Small intestine (tissue), 7 donors: ENCODE measurements around the gene SLC22A1. TPM values are rescaled to one million over a fixed set of nuclear protein-coding genes. Genes with fewer than 3 reads are reported as not detected.

Experiments used
- DNase-seq, 2 donors: peaks; one replicate each; pipeline versions ENCODE4 v3.0.0 to v3.0.0-alpha.2; 2013
- FAIRE-seq: peaks from 2 replicates; lab custom pipeline; 2012; peaks lifted over from hg19 to GRCh38; lab: Jason Lieb, UNC
- H3K27ac ChIP-seq, 3 donors: one replicate each; pipeline ENCODE4 v1.5.1; 2013; ENCODE audit warnings: low read length in 2 of 3, mild to moderate bottlenecking in 2 of 3, control low read depth in 1 of 3, inconsistent platforms in 1 of 3, low read depth in 1 of 3, moderate library complexity in 1 of 3
- H3K27me3 ChIP-seq, 3 donors: one replicate each; pipeline ENCODE4 v1.6.1; 2013; ENCODE audit warnings: low read length in 3 of 3, inconsistent platforms in 1 of 3; ENCODE audit not compliant: control insufficient read depth in 3 of 3, insufficient read depth in 3 of 3
- H3K36me3 ChIP-seq, 3 donors: one replicate each; pipeline ENCODE4 v1.6.1; 2013; ENCODE audit warnings: low read length in 3 of 3, inconsistent platforms in 1 of 3, low read depth in 1 of 3, mild to moderate bottlenecking in 1 of 3, moderate library complexity in 1 of 3; ENCODE audit not compliant: control insufficient read depth in 3 of 3, insufficient read depth in 2 of 3
- H3K4me1 ChIP-seq, 3 donors: one replicate each; pipeline ENCODE4 v1.6.1; 2013; ENCODE audit warnings: low read length in 2 of 3, inconsistent platforms in 1 of 3, low read depth in 1 of 3, mild to moderate bottlenecking in 1 of 3, moderate library complexity in 1 of 3; ENCODE audit not compliant: control insufficient read depth in 3 of 3, insufficient read depth in 2 of 3
- H3K4me3 ChIP-seq, 3 donors: one replicate each; pipeline ENCODE4 v1.5.1; 2013; ENCODE audit warnings: low read length in 3 of 3, control low read depth in 1 of 3, inconsistent platforms in 1 of 3, low read depth in 1 of 3, mild to moderate bottlenecking in 1 of 3, moderate library complexity in 1 of 3
- H3K9me3 ChIP-seq, 2 donors: one replicate each; pipeline ENCODE4 v1.6.1; 2013; ENCODE audit warnings: low read depth in 1 of 2, low read length in 1 of 2; ENCODE audit not compliant: control insufficient read depth in 2 of 2, insufficient read depth in 1 of 2
- WGBS, 3 donors: extraction: QIAGEN DNeasy Blood & Tissue Kit; methylation state at CpG; one replicate each; pipeline ENCODE4 v1.1.7; 2013; 5-methylcytosine and 5-hydroxymethylcytosine counted together
- polyA plus RNA-seq, 4 donors: library from polyadenylated mRNA; stranded (reverse) in 3 of 4; unstranded in 1 of 4; fragments of 200-250 nt in 3 of 4; fragments of 120-200 nt in 1 of 4; gene quantifications; one replicate each; pipeline versions ENCODE4 v1.2.1 to v1.2.3, GENCODE V29; 2013
- donor health status: healthy with polysubstance abuse.
- donor health status: control.
- donor health status: control.
- donor health status: Bipolar disorder and iron deficiency.
- donor health status: healthy.

Gene SLC22A1
- polyA plus RNA-seq, 4 donors, result 0.21 to 0.89 (median 0.55) TPM; not detected in 1

DNA sequence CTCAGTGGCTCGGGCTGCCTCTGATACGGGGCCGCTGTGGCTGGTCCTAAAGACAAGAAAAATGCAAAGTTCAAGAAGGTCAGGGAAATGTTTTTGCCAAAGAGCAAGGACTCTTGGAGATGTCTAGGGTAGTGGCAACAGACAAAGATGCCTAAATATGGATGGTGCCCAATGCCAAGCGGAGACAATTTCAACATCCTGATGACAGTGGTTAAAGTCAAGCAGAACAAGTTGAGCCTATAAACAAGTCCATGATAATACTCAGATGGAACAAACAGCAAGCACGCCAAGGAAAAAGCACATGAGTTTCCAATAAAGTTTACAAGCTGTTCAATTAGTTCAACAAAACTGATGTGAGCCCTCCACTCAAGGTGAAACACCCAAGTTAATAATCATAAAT lies 51.1 kb downstream of the SLC22A1 start:
- DNase-seq (no peak), FAIRE-seq (no peak)
- Histone ChIP-seq H3K4me1 (peaks cover 0 to 7% (median 0%) of the 10 kb centered on the region in 3 donors), H3K36me3 (no peaks in the 10 kb centered on the region), H3K4me3 (no peak overlapping the region), H3K9me3 (no peaks in the 10 kb centered on the region), H3K27ac (no peak overlapping the region), H3K27me3 (no peaks in the 10 kb centered on the region)
- WGBS, 3 donors, result 88 to 89% (median 89%) methylated on average over 5 of the region's 5 CpGs

DNA sequence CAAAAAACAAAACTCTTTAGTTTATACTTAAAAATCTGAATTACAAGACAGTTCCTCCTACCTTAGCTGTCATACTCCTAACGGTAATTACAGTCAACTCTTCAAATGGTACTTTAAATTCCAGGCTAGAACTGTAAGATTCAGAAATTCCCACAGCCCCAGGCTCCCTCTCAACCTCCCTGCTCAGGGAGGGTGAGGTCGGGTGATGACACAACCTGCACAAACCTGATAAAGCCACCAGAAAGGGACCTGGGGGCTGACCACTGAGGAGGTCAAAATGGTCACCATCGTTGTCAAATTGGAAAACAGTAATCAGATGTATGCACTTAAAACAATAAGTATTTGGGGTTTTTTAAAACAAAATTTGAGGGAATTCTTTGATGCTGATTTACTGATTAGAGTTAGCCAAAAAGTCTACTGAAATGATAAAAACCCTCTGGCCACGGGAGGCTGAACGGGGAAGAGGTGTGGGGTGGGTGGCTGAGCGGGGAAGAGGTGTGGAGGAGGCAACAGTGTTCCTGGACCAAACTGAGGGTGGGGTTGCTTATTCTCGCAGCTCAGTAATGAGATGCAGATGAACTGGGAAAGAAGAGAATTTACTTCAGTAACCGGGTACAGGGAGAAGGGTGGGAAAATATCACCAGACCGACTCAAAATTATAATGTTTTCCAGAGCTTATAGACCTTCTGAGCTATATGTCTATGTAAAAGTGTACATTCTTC lies 52.4 kb downstream of the SLC22A1 start:
- no peaks in the 10 kb centered on the region for H3K36me3 ChIP-seq
- no peak for FAIRE-seq
- no peaks in the 10 kb centered on the region for H3K27me3 ChIP-seq
- no peak overlapping the region for H3K27ac ChIP-seq
- DNase-seq, result no peak
- H3K4me1 ChIP-seq, result no peaks in the 10 kb centered on the region
- no peak overlapping the region for H3K4me3 ChIP-seq
- WGBS, 3 donors, result 70 to 76% (median 73%) methylated on average over 9 of the region's 9 CpGs
- H3K9me3 ChIP-seq, result no peaks in the 10 kb centered on the region

DNA sequence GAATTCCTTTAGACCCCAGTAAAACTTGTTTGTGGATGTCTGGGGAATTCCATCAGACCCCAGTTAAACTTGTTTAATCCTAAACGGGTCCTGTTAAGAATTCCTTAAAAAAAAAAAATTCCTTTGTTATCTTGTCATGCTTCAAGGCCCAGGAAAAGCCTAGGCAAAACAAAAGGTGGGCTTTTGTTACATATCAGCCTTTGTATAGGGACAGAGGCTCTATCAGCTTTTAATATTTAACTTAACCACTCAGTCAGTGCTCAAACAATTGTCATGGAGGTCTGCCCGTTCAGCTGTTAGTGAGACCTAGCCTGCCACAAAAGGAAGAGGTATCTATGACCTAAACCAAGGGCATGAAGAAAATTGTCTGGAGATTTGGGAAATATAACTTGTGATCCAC lies 53.1 kb downstream of the SLC22A1 start:
- FAIRE-seq (no peak), DNase-seq (no peak)
- 31 to 46% (median 41%) methylated on average over 2 of the region's 2 CpGs for WGBS, 3 donors
- Histone ChIP-seq H3K4me1 (no peaks in the 10 kb centered on the region), H3K9me3 (peaks cover 0 to 6% of the 10 kb centered on the region in 2 donors), H3K4me3 (no peak overlapping the region), H3K36me3 (no peaks in the 10 kb centered on the region), H3K27ac (no peak overlapping the region), H3K27me3 (no peaks in the 10 kb centered on the region)

DNA sequence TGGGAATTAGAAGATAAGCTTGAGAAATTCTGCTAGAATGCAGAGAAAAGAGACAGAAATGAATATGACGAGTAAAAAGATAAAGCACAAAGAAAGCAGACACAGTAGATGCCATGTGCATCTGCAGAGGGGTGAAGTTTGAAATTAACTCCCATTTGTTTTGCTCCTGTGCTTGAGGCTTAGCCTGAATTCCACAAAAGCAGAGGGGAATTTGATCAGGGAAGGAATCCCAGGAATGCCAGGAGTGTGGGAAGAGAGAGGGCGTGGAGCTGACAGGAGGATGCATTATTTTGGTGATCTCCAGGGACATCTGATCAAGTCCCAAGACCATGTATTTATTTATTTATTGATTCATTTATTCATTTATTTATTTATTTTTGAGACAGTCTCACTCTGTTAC lies 55.6 kb downstream of the SLC22A1 start:
- Histone ChIP-seq H3K4me1 (no peaks in the 10 kb centered on the region), H3K9me3 (peaks cover 0 to 6% of the 10 kb centered on the region in 2 donors), H3K27ac (no peak overlapping the region), H3K4me3 (no peak overlapping the region), H3K36me3 (no peaks in the 10 kb centered on the region), H3K27me3 (no peaks in the 10 kb centered on the region)
- no peak for FAIRE-seq
- WGBS, 3 donors, result 44 to 47% (median 45%) methylated on average over 2 of the region's 2 CpGs
- no peak for DNase-seq

DNA sequence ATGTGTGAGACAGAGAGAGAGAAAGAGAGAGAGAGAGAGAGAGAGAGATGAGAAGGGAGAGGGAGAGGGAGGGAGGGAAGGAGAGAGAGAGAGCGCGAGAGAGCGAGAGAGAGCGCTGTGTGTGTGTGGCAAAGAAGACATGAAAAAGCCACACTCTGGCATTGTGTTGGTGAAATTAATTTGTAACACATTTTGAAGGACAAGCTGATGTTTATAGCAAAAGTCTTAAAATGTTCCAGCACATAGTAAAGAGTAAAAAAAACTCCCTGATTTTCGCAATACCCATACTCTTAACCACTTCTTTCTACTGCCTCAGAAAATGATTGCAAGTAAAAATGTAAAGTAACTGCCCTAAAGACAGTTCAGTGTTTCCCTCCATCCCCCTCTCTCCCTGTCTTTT lies 56.7 kb downstream of the SLC22A1 start:
- H3K36me3 ChIP-seq, result no peaks in the 10 kb centered on the region
- 85 to 95% (median 90%) methylated on average over 5 of the region's 5 CpGs for WGBS, 3 donors
- H3K4me1 ChIP-seq, result no peaks in the 10 kb centered on the region
- no peak overlapping the region for H3K4me3 ChIP-seq
- DNase-seq (no peak), FAIRE-seq (no peak)
- H3K27me3 ChIP-seq, result no peaks in the 10 kb centered on the region
- no peak overlapping the region for H3K27ac ChIP-seq
- peaks cover 0 to 6% of the 10 kb centered on the region in 2 donors for H3K9me3 ChIP-seq

DNA sequence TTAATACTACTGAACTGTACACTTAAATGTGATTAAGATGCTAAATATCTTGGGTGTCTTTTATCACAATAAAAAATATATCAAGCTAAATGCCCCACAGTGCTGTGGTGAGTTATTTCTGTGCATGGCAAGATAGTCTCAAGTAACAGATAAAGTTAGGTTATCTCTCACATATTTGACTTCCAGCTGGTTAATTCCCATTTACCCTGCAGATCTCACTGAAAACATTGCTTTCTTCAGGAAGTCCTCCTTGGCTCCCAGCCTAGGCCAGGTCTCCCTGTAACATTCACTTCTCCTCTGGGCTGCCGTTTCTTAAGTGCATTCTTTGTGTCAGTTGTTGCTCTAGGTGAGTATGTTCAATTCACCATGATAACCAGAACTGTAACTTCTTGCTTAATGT lies 59.1 kb downstream of the SLC22A1 start:
- Histone ChIP-seq H3K4me1 (no peaks in the 10 kb centered on the region), H3K9me3 (peaks cover 0 to 6% of the 10 kb centered on the region in 2 donors), H3K36me3 (no peaks in the 10 kb centered on the region), H3K4me3 (no peak overlapping the region), H3K27me3 (no peaks in the 10 kb centered on the region), H3K27ac (no peak overlapping the region)
- DNase-seq, result no peak
- no peak for FAIRE-seq
- 63 to 74% (median 73%) methylated on average over 1 of the region's 1 CpG for WGBS, 3 donors

DNA sequence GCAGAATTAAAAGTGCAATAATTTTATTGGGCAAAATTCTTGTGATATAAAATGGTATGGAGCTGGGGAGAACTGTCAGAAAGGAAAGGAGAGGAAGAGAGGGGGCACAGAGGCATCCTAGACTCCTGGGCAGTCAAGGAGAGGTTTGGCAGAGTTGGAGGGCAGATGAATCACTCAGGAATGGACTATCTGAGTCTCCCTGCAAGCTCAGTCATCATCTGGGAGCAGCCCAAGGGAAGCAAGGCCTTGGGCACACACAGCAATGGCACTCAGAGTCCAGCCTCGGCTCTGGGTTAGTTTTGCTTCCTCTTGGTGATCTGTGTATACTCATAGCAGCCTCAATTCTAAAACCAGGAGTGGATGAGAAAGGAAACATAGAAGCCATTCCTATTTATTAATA lies 67.2 kb downstream of the SLC22A1 start:
- Histone ChIP-seq H3K9me3 (peaks cover 0 to 5% of the 10 kb centered on the region in 2 donors), H3K27ac (no peak overlapping the region), H3K4me3 (no peak overlapping the region), H3K4me1 (peaks cover 0 to 3% (median 0%) of the 10 kb centered on the region in 3 donors), H3K36me3 (no peaks in the 10 kb centered on the region), H3K27me3 (peaks cover 0 to 3% (median 0%) of the 10 kb centered on the region in 3 donors)
- no peak for FAIRE-seq
- 70 to 95% (median 80%) methylated on average over 1 of the region's 1 CpG for WGBS, 3 donors
- no peak for DNase-seq

DNA sequence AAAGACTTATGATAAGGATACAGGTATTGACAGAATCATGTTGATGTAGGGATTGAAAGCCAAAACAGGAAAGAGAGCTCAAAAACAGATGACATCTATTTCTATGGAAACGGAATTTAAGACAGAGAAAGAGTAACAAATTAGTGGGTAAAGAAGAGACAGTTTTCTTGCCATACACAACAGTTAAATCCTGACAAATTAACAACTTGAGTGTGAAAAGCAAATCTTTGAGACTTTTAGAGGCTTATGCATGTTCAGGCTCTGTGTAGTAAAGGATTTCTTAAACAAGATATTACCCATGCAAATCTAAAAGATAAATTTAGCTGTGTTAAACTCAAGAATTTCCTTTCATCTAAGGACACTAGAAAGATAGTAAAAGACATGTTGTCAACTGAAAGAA lies 68.5 kb downstream of the SLC22A1 start:
- Histone ChIP-seq H3K9me3 (peaks cover 0 to 8% of the 10 kb centered on the region in 2 donors), H3K36me3 (no peaks in the 10 kb centered on the region), H3K27ac (no peak overlapping the region), H3K4me1 (peaks cover 0 to 3% (median 0%) of the 10 kb centered on the region in 3 donors), H3K27me3 (peaks cover 0 to 3% (median 0%) of the 10 kb centered on the region in 3 donors), H3K4me3 (no peak overlapping the region)
- no peak for FAIRE-seq
- no peak for DNase-seq
- WGBS, 3 donors, result 68 to 91% (median 78%) methylated on average over 1 of the region's 1 CpG

DNA sequence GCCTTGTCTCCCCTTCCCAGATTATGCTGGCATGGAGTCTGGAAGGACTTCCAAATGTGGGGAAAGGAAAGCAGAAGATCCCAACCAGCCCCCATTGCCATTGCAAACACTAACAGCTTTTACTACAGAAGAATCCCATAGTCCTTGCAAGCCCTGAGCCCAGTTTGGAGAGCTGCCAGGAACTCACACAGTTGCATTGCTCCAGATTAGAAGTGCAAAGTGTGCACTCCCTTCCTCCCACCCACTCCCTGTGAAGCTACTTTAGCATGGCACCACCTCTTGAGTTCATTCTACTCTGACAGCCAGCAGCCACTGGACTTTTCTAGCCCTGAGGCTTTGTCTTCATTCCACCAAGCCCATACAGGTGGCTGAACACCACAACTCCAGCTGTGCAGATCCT lies 69.4 kb downstream of the SLC22A1 start:
- H3K4me1 ChIP-seq, result peaks cover 0 to 3% (median 0%) of the 10 kb centered on the region in 3 donors
- H3K27me3 ChIP-seq, result peaks cover 0 to 3% (median 0%) of the 10 kb centered on the region in 3 donors
- peaks cover 0 to 12% of the 10 kb centered on the region in 2 donors for H3K9me3 ChIP-seq
- peak; percentile 23 to 73 for DNase-seq
- no peaks in the 10 kb centered on the region for H3K36me3 ChIP-seq
- no peak for FAIRE-seq
- H3K4me3 ChIP-seq, result no peak overlapping the region
- no peak overlapping the region for H3K27ac ChIP-seq
